ENCODE results near the gene FURIN. TPM values are rescaled to one million over a fixed set of nuclear protein-coding genes. Genes with fewer than 3 reads are reported as not detected.
A peak's percentile ranks its signal among the peaks of the same experiment; 100 is the strongest.
"Not testable (repeated sequence)": the region's sequence is repeated elsewhere in the genome, so short reads cannot be mapped to it uniquely, and the experiment has no call there.

The FURIN gene
- total RNA-seq, 1 experiment from 2014 or later = 60.0 TPM

DNA sequence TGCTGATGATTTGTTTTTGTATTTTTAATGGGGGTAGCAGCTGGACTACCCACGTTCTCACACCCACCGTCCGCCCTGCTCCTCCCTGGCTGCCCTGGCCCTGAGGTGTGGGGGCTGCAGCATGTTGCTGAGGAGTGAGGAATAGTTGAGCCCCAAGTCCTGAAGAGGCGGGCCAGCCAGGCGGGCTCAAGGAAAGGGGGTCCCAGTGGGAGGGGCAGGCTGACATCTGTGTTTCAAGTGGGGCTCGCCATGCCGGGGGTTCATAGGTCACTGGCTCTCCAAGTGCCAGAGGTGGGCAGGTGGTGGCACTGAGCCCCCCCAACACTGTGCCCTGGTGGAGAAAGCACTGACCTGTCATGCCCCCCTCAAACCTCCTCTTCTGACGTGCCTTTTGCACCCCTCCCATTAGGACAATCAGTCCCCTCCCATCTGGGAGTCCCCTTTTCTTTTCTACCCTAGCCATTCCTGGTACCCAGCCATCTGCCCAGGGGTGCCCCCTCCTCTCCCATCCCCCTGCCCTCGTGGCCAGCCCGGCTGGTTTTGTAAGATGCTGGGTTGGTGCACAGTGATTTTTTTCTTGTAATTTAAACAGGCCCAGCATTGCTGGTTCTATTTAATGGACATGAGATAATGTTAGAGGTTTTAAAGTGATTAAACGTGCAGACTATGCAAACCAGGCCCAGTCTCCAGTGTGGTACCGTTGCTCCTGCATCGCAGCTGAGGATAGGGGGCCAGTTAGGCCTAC is 14.6 kb downstream of the FURIN start:
- DNase-seq (ENCODE audit: low spot score) = no peak

DNA sequence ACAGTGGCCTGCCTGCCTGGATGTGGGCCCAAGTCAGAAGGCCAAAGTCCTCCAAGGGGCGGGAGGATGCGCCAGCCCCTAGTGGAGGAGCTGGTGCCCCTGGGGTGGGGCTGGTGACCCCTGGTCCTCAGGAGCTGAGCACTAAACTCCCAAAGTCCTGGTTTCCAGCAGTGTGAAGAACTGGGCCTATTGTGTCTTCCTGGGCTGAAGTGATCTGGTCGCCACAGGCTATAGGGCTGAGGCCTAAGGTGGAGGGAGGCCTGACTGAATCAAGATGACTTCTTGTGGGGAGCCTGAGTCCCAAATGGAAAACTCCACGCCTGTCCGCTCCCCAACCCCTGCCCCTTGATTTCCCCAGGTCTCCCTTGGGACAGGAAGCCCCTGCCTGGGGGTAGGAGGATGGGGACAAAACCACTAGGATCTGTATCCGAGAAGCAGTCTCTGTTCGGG is 15.2 kb downstream of the FURIN start:
- DNase-seq (ENCODE audit: low spot score) = no peak

DNA sequence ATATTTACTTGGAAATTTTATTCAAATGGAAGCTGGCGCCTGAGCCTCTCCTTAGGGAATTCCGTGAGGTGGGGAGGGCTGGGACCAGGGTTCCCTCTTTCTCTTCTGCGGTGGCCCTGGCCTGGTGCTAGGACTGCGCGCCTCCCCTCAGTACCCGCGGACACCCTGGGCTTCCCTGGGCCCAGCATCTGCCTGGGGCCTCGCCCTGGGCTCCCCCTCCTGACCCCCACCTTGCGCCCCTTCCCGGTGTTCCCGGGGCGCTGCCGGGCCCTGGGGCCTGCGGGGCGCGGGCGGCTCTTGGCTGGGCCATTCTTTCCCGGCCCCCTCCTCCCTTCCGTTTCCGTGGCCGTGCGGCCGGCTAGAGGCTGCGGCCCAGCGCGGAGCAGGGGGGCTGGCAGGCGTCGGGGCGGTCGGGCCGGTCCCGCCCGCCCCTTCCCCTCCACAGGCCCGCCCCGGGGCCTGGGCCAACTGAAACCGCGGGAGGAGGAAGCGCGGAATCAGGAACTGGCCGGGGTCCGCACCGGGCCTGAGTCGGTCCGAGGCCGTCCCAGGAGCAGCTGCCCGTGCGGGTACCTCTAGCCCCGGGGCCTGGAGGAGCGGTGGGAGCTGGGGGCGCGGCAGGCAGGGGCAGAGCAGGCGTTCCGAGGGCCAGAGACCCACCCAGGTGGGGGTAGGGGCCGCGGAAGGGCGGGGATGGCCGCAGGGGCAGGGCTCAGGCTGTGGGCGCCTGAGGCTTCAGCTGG is 15.8 kb downstream of the FURIN start, which contains the start of gene FES:
Gene FES (plus strand): TSS at position 529 of the 743 bp plus-strand sequence. CDS start 542 bp downstream, outside the sequence.
- DNase-seq (ENCODE audit: low spot score) = no peak

GRCh38 chr15:90884719-90885431 is 16.5 kb downstream of the FURIN start:
- DNase-seq (ENCODE audit: low spot score) = no peak

DNA sequence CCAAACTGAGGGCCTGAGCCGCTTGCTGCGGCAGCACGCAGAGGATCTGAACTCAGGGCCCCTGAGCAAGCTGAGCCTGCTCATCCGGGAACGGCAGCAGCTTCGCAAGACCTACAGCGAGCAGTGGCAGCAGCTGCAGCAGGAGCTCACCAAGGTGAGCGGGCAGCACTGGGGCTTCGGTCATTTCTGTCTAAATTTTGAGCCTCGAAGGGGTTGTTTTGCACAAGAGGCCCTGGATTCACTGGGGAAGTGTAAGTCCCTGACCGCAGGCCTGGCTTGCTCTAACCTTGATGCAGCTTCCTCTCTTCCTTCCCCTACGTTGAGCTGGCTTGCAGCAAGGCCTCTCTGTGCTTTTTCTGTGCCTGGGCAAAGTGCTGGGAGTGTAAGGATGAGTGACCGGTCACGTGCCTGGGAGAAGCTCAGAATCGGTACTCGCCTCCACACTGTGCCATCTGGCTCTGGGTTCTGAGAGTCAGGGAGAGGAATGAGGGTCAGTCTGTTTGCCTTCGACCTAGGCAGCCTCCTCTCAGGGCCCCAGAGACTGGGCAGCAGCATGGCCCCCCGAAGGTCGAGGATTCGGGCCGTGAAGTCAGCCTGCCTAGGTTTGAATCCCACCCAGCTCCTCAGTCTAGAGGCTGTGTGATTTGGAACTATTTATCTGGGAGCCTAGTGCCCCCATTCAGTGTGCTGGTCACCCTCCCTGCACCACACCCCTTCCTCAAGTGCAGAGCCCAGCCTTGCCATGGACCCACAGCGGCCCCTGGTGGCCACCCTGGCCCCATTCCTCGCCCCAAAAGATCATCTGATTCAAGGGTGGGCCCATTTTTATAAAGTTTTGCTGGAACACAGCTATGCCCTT is 17.3 kb downstream of the FURIN start:
- DNase-seq (ENCODE audit: low spot score) = peak; percentile 46

DNA sequence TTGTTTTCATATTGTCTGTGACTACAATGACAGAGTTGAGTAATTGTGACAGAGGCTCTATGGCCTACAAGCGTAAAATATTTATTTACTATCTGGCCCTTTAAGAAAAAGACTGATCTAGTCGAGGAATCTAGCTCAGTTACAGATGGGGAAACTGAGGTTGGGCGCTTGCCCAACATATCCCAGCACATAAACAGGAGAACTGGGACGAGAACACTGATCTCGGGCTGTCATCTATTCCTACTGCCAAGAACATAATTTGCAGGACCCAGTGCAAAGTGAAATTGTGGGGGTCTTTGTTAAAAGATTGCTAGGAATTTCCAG is 17.9 kb downstream of the FURIN start:
- no peak for DNase-seq (ENCODE audit: low spot score)

DNA sequence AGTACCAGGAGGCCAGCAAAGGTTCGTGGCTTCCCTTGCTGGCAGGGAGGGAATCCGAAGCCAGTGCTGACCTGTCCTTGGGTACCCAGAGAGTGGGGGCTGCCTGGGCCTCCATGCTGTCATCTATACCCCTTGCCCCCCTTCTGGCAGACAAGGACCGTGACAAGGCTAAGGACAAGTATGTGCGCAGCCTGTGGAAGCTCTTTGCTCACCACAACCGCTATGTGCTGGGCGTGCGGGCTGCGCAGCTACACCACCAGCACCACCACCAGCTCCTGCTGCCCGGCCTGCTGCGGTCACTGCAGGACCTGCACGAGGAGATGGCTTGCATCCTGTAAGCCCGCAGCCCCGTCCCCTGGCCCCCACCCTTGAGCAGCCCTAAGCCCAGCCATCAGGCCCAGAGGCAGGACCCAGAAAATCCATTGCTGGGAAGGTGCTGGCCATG is 18.7 kb downstream of the FURIN start:
- DNase-seq (ENCODE audit: low spot score) = no peak

GRCh38 chr15:90889313-90889730 is 20.9 kb downstream of the FURIN start:
- DNase-seq (ENCODE audit: low spot score) = peak; percentile 22

DNA sequence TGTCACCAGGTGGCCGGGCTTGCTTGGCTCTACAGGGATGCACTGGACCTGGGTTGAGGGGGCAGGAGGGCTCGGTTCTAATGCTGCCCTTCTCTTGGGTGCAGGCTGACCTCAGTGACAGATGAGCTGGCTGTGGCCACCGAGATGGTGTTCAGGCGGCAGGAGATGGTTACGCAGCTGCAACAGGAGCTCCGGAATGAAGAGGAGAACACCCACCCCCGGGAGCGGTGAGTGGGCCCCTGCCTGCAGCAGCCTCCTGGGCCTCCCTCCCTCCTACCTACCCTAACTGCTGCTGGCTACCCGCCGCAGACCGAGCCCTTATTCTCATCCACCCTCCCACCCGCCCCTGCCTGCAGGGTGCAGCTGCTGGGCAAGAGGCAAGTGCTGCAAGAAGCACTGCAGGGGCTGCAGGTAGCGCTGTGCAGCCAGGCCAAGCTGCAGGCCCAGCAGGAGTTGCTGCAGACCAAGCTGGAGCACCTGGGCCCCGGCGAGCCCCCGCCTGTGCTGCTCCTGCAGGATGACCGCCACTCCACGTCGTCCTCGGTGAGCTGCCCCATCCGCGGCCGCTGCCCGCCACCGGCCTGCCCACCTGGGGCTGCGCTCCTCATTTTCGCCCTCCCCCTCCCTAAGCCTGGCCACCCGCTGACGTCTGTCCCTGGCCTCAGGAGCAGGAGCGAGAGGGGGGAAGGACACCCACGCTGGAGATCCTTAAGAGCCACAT is 21.5 kb downstream of the FURIN start:
- DNase-seq (ENCODE audit: low spot score) = no peak

- no peak for DNase-seq (ENCODE audit: low spot score)
Measured at GRCh38 chr15:90890839-90891238, 22.5 kb downstream of the FURIN start.

DNA sequence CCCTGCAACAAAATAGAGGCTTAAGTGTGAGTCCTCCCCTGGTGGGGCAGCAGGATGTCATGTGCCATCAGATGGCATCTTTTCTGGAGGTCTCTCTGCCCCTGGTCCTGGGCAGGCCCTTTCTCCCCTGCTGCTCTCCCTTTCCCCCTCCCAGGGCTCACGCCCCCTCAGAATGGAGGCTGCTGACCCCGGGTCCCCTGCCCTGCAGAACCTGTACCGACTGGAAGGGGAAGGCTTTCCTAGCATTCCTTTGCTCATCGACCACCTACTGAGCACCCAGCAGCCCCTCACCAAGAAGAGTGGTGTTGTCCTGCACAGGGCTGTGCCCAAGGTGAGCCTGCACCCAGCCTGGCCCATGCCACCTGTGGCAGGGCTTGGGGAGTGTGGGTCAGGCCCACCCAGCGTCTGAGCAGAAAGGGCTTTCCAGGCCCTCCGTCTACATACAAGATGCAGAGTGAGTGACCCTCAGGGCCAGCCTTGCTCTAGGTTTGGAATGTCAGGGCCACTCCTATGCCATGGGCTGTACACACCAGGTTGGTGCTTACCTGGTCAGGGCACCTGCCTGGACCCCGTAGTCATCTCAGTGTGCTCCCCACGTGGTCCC is 23.1 kb downstream of the FURIN start:
- no peak for DNase-seq (ENCODE audit: low spot score)

- no peak for DNase-seq (ENCODE audit: low spot score)
Measured at GRCh38 chr15:90892023-90892422, 23.6 kb downstream of the FURIN start.

DNA sequence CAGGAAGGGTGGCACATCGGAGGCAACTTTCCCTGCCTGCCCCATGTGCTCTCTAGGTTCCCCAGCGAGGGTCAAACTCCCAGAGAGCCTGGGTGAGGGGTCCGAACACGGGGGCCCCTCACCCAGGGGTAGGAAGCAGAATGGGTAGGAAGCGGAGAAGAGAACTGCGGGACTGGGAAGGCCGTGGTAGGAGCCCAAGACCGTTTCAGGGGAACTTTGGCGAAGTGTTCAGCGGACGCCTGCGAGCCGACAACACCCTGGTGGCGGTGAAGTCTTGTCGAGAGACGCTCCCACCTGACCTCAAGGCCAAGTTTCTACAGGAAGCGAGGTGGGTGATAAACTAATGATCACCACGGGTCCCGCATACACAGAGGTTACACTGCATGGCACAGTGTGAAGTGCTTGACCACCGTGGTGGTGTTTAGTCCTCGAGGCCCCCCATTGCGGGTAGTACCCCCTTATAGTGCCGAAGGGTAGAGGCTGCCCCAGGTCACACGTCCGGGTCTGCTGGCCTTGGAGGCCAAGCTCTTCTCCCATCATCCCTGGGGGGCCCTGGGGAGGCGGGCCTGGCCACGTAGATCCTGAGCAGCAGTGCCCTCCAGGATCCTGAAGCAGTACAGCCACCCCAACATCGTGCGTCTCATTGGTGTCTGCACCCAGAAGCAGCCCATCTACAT is 24.2 kb downstream of the FURIN start:
- DNase-seq (ENCODE audit: low spot score) = no peak

DNA sequence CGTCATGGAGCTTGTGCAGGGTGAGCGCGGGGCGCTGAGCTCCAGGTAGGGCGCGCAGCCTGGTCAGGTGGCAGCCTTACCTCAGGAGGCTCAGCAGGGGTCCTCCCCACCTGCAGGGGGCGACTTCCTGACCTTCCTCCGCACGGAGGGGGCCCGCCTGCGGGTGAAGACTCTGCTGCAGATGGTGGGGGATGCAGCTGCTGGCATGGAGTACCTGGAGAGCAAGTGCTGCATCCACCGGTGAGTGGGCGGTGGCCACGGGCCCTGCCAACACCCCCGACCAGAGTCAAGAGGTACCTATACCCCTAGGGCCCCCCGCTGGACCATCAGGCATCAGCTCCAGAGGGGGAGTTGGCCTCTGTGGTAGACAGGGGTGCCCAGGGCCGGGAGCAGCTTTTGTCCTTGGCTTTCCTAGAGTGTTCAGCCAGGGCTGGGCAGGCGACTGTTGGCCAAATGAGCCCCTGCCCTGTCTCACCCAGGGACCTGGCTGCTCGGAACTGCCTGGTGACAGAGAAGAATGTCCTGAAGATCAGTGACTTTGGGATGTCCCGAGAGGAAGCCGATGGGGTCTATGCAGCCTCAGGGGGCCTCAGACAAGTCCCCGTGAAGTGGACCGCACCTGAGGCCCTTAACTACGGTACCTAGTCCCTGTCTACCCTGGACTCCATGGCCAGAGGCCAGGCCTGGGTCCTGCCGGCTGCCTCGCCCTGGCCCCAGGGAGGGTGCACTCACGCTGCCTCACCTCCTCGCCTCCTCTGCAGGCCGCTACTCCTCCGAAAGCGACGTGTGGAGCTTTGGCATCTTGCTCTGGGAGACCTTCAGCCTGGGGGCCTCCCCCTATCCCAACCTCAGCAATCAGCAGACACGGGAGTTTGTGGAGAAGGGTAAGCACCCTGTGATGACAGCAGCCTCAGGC is 25.0 kb downstream of the FURIN start:
- no peak for DNase-seq (ENCODE audit: low spot score)

DNA sequence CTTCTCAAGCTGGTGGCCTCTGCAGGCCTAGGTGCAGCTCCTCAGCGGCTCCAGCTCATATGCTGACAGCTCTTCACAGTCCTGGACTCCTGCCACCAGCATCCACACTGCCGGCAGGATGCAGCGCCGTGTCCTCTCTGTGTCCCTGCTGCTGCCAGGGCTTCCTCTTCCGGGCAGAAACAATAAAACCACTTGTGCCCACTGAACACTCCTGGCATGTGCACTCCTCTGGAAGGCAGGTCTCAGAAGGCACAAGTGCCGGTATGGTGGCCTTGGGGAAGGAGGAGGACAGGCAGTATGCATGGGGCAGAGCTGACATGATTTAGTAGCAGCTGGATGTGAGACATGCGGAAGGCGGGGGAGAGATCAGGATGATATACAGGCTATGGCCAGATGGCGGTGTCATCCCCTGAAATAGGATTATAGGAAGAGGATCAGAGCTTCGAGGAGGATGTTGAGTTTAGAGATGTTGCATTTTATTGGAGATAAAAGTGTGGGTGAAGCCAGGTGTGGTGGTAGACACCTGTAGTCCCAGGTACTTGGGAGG is 27.3 kb downstream of the FURIN start:
- DNase-seq (ENCODE audit: low spot score) = no peak

DNA sequence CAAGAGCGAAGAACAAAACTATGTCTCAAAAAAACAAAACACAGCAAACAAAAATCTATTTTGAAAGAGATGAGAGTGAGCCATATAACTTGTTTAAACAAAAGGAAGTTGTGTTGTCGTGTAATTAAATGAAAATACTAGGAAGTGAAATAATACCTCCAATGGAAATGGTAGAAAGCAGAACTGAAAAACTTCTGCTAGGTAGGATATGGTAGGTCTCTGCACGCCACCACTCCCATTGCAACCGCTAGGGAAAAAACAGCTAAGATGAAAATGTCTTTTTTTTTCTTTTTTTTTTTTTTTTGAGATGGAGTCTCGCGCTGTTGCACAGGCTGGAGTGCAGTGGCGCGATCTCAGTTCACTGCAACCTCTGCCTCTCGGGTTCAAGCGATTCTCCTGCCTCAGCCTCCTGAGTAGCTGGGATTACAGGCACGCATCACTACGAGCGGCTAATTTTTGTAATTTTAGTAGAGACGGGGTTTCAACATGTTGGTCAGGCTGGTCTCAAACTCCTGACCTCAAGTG is 28.8 kb downstream of the FURIN start:
- DNase-seq (ENCODE audit: low spot score) = not testable (repeated sequence)

DNA sequence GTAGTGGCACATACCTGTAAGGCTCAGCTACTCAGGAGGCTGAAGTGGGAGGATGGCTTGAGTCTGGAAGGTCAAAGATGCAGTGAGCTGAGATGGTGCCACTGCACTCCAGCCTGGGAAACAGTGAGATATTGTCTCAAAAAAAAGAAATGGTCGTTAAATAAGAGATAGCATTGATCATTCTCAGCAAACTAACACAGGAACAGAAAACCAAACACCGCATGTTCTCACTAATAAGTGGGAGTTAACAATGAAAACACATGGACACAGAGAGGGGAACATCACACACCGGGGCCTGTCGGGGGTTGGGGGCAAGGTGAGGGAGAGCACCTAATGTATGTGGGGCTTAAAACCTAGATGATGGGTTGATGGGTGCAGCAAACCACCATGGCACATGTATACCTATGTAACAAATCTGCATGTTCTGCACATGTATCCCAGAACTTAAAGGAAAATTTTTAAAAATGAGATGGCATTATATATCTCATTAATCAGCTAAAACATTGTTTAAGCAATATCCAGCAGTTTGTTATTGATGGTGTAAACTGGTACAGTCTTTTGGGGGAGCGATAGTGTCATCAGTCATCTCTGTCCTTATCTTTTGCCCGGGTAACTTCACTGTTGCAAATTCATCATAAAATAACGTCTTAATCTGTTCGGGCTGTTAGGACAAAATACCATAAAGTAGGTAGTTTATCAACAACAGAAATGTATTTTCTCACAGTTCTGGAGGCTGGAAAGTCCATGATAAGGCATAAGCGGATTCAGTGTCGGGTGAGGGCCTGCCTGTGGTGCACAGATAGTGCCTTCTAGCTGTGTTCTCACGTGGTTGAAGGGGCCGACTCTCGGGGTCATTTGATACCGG is 33.0 kb downstream of the FURIN start:
- no peak for DNase-seq (ENCODE audit: low spot score)
